Neuronal stem cell (in vitro differentiated cells): ENCODE measurements around the gene SLC22A23.

Experiments
- DNase-seq: peaks from one replicate; pipeline ENCODE4 v3.0.0-alpha.2; 2013; ENCODE audit warnings: low spot score
- H2AFZ ChIP-seq: one replicate; pipeline ENCODE4 v1.6.1; 2013; ENCODE audit warnings: mild to moderate bottlenecking, low read length, inconsistent platforms
- H2AK5ac ChIP-seq: 2 replicates; pipeline ENCODE4 v1.6.1; 2013; ENCODE audit warnings: low read depth, mild to moderate bottlenecking, inconsistent platforms, low read length, moderate library complexity, mixed read lengths
- H2BK120ac ChIP-seq: 2 replicates; pipeline ENCODE4 v1.6.1; 2013; ENCODE audit warnings: low read depth, mild to moderate bottlenecking, inconsistent platforms, low read length, moderate library complexity, mixed read lengths
- H2BK12ac ChIP-seq: one replicate; pipeline ENCODE4 v1.6.1; 2013; ENCODE audit warnings: low read length, inconsistent platforms
- H2BK15ac ChIP-seq: 2 replicates; pipeline ENCODE4 v1.6.1; 2013; ENCODE audit warnings: mild to moderate bottlenecking, low read length, inconsistent platforms, mixed read lengths
- H2BK5ac ChIP-seq: one replicate; pipeline ENCODE4 v1.6.1; 2013; ENCODE audit warnings: inconsistent platforms, mild to moderate bottlenecking, low read length, moderate library complexity
- H3K14ac ChIP-seq: one replicate; pipeline ENCODE4 v1.6.1; 2013; ENCODE audit warnings: low read length, inconsistent platforms
- H3K18ac ChIP-seq: 2 replicates; pipeline ENCODE4 v1.6.1; 2013; ENCODE audit warnings: low read length, inconsistent platforms
- H3K23ac ChIP-seq: 2 replicates; pipeline ENCODE4 v1.6.1; 2013; ENCODE audit warnings: low read depth, mild to moderate bottlenecking, mixed read lengths, low read length, inconsistent platforms; ENCODE audit not compliant: poor library complexity
- H3K27ac ChIP-seq: replicated peaks from 3 replicates; pipeline ENCODE4 v1.5.1; 2013; ENCODE audit warnings: low read length, inconsistent platforms
- H3K27me3 ChIP-seq, 3 experiments: 2 replicates each; pipeline ENCODE4 v1.6.1; 2013; ENCODE audit warnings: low read length in 3 of 3, mild to moderate bottlenecking in 2 of 3, inconsistent platforms in 1 of 3, low read depth in 1 of 3, mixed read lengths in 1 of 3, moderate library complexity in 1 of 3; ENCODE audit not compliant: control insufficient read depth in 3 of 3, insufficient read depth in 3 of 3
- H3K36me3 ChIP-seq, 2 donors: replicated peaks in 1 of 2; 2 replicates each; pipeline ENCODE4 v1.6.1; 2013; ENCODE audit warnings: low read length in 2 of 2; ENCODE audit not compliant: control insufficient read depth in 2 of 2, insufficient read depth in 2 of 2
- H3K4ac ChIP-seq: 2 replicates; pipeline ENCODE4 v1.6.1; 2013; ENCODE audit warnings: inconsistent platforms, mild to moderate bottlenecking, low read length, moderate library complexity
- H3K4me1 ChIP-seq, 2 donors: 1 replicate in 1 of 2; 2 replicates in 1 of 2; pipeline ENCODE4 v1.6.1; 2013; ENCODE audit warnings: low read length in 2 of 2, low read depth in 1 of 2; ENCODE audit not compliant: control insufficient read depth in 2 of 2, insufficient read depth in 1 of 2
- H3K4me2 ChIP-seq: one replicate; pipeline ENCODE4 v1.6.1; 2013; ENCODE audit warnings: mild to moderate bottlenecking, low read length, inconsistent platforms; ENCODE audit not compliant: insufficient read depth, poor library complexity, severe bottlenecking
- H3K4me3 ChIP-seq, 2 donors: 2 replicates each; pipeline ENCODE4 v1.5.1; 2013; ENCODE audit warnings: low read length in 2 of 2, mild to moderate bottlenecking in 2 of 2, inconsistent platforms in 1 of 2, moderate library complexity in 1 of 2
- H3K79me1 ChIP-seq: one replicate; pipeline ENCODE4 v1.6.1; 2013; ENCODE audit warnings: low read depth, mild to moderate bottlenecking, inconsistent platforms, low read length, moderate library complexity
- H3K9ac ChIP-seq: one replicate; pipeline ENCODE4 v1.6.1; 2013; ENCODE audit warnings: mild to moderate bottlenecking, low read depth, low read length, inconsistent platforms; ENCODE audit not compliant: poor library complexity
- H3K9me3 ChIP-seq, 2 donors: replicated peaks in 1 of 2; 2 replicates each; pipeline versions ENCODE3 to v1.6.1; 2013; ENCODE audit warnings: low read length in 2 of 2, mild to moderate bottlenecking in 2 of 2, inconsistent platforms in 1 of 2, low read depth in 1 of 2, mixed read lengths in 1 of 2, moderate library complexity in 1 of 2; ENCODE audit not compliant: control insufficient read depth in 2 of 2, insufficient read depth in 1 of 2
- H4K8ac ChIP-seq: one replicate; pipeline ENCODE4 v1.6.1; 2013; ENCODE audit warnings: low read depth, mild to moderate bottlenecking, inconsistent platforms, low read length, moderate library complexity
- H4K91ac ChIP-seq: one replicate; pipeline ENCODE4 v1.6.1; 2013; ENCODE audit warnings: low read length, low read depth, mild to moderate bottlenecking, inconsistent platforms; ENCODE audit not compliant: poor library complexity
- WGBS, 2 donors: extraction: QIAGEN DNeasy Blood & Tissue Kit; methylation state at CpG; one replicate each; pipeline ENCODE4 v1.1.7; 2013; ENCODE audit warnings: missing lambda C conversion rate in 2 of 2, mixed read lengths in 1 of 2; ENCODE audit not compliant: insufficient read length in 2 of 2, insufficient replicate concordance in 1 of 2; ENCODE audit errors: extremely low coverage in 2 of 2; 5-methylcytosine and 5-hydroxymethylcytosine counted together

The SLC22A23 gene

GRCh38 chr6:3290931-3291211 lies 166.0 kb downstream of the SLC22A23 start:
- Histone ChIP-seq H3K4me2 (no peak overlapping the region), H3K79me1 (no peaks in the 10 kb centered on the region), H3K36me3 (peaks cover 0 to 30% of the 10 kb centered on the region in 2 donors), H2BK5ac (no peak overlapping the region), H3K14ac (no peak overlapping the region), H4K91ac (no peak overlapping the region), H2AFZ (no peak overlapping the region), H2BK120ac (no peak overlapping the region), H3K4ac (no peak overlapping the region), H3K27ac (no peak overlapping the region), H3K27me3 (no peaks in the 10 kb centered on the region), H2AK5ac (no peak overlapping the region), H3K9me3 (no peaks in the 10 kb centered on the region), H4K8ac (no peak overlapping the region), H3K18ac (no peak overlapping the region), H3K4me3 (no peak overlapping the region), H2BK15ac (no peak overlapping the region), H2BK12ac (no peak overlapping the region), H3K9ac (no peak overlapping the region), H3K23ac (no peak overlapping the region), H3K4me1 (peaks cover 5% of the 10 kb centered on the region in 2 donors)
- no peak for DNase-seq
- no CpG with 5 or more reads among the region's 11 CpGs for WGBS, 2 donors

- DNase-seq, result no peak
- H2AK5ac ChIP-seq, result no peak overlapping the region
- H2BK12ac ChIP-seq, result no peak overlapping the region
- H4K8ac ChIP-seq, result no peak overlapping the region
- no peak overlapping the region for H3K4ac ChIP-seq
- H3K27me3 ChIP-seq, result no peaks in the 10 kb centered on the region
- no peak overlapping the region for H2BK15ac ChIP-seq
- no peaks in the 10 kb centered on the region for H3K9me3 ChIP-seq
- H3K14ac ChIP-seq, result no peak overlapping the region
- peaks cover 3 to 7% of the 10 kb centered on the region in 2 donors for H3K4me1 ChIP-seq
- H3K27ac ChIP-seq, result no peak overlapping the region
- no peak overlapping the region for H3K4me3 ChIP-seq
- no peak overlapping the region for H3K9ac ChIP-seq
- WGBS, 2 donors, result no CpG with 5 or more reads among the region's 15 CpGs
- no peak overlapping the region for H2AFZ ChIP-seq
- peaks cover 0 to 30% of the 10 kb centered on the region in 2 donors for H3K36me3 ChIP-seq
- no peak overlapping the region for H3K4me2 ChIP-seq
- H3K23ac ChIP-seq, result no peak overlapping the region
- no peak overlapping the region for H4K91ac ChIP-seq
- no peak overlapping the region for H3K18ac ChIP-seq
- H2BK120ac ChIP-seq, result no peak overlapping the region
- H2BK5ac ChIP-seq, result no peak overlapping the region
- H3K79me1 ChIP-seq, result no peaks in the 10 kb centered on the region
Measured at GRCh38 chr6:3290149-3290930, 166.5 kb downstream of the SLC22A23 start.

- Histone ChIP-seq H3K4me2 (no peak overlapping the region), H3K14ac (no peak overlapping the region), H2BK12ac (no peak overlapping the region), H2BK15ac (no peak overlapping the region), H3K79me1 (no peaks in the 10 kb centered on the region), H3K4me3 (no peak overlapping the region), H2AFZ (no peak overlapping the region), H3K9me3 (no peaks in the 10 kb centered on the region), H2AK5ac (no peak overlapping the region), H2BK5ac (peak overlapping the region; percentile 83), H3K9ac (no peak overlapping the region), H3K36me3 (peaks cover 0 to 37% of the 10 kb centered on the region in 2 donors), H3K27me3 (no peaks in the 10 kb centered on the region), H2BK120ac (no peak overlapping the region), H4K91ac (no peak overlapping the region), H4K8ac (no peak overlapping the region), H3K4me1 (peaks cover 4% of the 10 kb centered on the region in 2 donors), H3K27ac (no peak overlapping the region), H3K23ac (peak overlapping the region; percentile 5), H3K18ac (no peak overlapping the region), H3K4ac (no peak overlapping the region)
- DNase-seq, result no peak
- WGBS, 2 donors, result no CpG with 5 or more reads among the region's 7 CpGs
Measured at GRCh38 chr6:3289664-3290055, 167.2 kb downstream of the SLC22A23 start.

GRCh38 chr6:3288711-3289663 lies 167.9 kb downstream of the SLC22A23 start:
- Histone ChIP-seq H2AK5ac (peak overlapping the region; percentile 26), H2AFZ (no peak overlapping the region), H3K4me2 (no peak overlapping the region), H3K4me1 (peaks cover 4% of the 10 kb centered on the region in 2 donors), H4K91ac (no peak overlapping the region), H3K79me1 (no peaks in the 10 kb centered on the region), H3K23ac (peak overlapping the region; percentile 40), H3K9me3 (no peaks in the 10 kb centered on the region), H4K8ac (no peak overlapping the region), H2BK5ac (peak overlapping the region; percentile 83), H2BK15ac (no peak overlapping the region), H3K27me3 (no peaks in the 10 kb centered on the region), H3K36me3 (peaks cover 0 to 39% of the 10 kb centered on the region in 2 donors), H3K18ac (peak overlapping the region; percentile 67), H3K4me3 (no peak overlapping the region), H2BK12ac (no peak overlapping the region), H3K14ac (no peak overlapping the region), H3K9ac (no peak overlapping the region), H2BK120ac (no peak overlapping the region), H3K27ac (no peak overlapping the region), H3K4ac (no peak overlapping the region)
- no CpG with 5 or more reads among the region's 21 CpGs for WGBS, 2 donors
- DNase-seq, result no peak
